ENCODE results near the gene TECTB. TPM values are rescaled to one million over a fixed set of nuclear protein-coding genes. Genes with fewer than 3 reads are reported as not detected.
A peak's percentile ranks its signal among the peaks of the same experiment; 100 is the strongest.

TECTB gene
- total RNA-seq, 1 experiment from 2014 or later, result 0.07 TPM

- H3K9me2 ChIP-seq (ENCODE audit: insufficient read depth), result no peaks in the 10 kb centered on the region
- no peaks in the 10 kb centered on the region for H4K20me1 ChIP-seq (ENCODE audit: insufficient read depth)
- POLR2A ChIA-PET, result interaction anchor here (1.0 to 4.1 kb wide), 3 partner anchors 39 to 52 kb away, joined by 3 to 16 read pairs (median 14); partner anchors contain the start of gene ACSL5
- TF ChIP-seq ZFX (IDR thresholded peaks at IDR 0.05) (no peak), MAX (IDR thresholded peaks at IDR 0.05) (no peak), SRF (IDR thresholded peaks at IDR 0.05; ENCODE audit: low read depth) (no peak), POLR2AphosphoS5 (IDR thresholded peaks at IDR 0.05; ENCODE audit: low read depth, low read length) (no peak), TCF7L2 (IDR thresholded peaks at IDR 0.05; ENCODE audit: borderline replicate concordance, extremely low read depth, insufficient read depth, insufficient read length) (no peak), EZH2 (IDR thresholded peaks at IDR 0.05) (no peak), ELF1 (IDR thresholded peaks at IDR 0.05; ENCODE audit: borderline replicate concordance, low read depth) (no peak), EGR1 (IDR thresholded peaks at IDR 0.05; ENCODE audit: low read depth) (no peak), POLR2A (IDR thresholded peaks at IDR 0.05; ENCODE audit: borderline replicate concordance, extremely low read depth, insufficient read depth, insufficient read length) (no peak), ZBTB33 (IDR thresholded peaks at IDR 0.05; ENCODE audit: extremely low read depth, insufficient replicate concordance, low read length) (no peak), CEBPB (IDR thresholded peaks at IDR 0.05; ENCODE audit: low read depth) (no peak), FOSL1 (IDR thresholded peaks at IDR 0.05; ENCODE audit: low read depth) (no peak), RAD21 (IDR thresholded peaks at IDR 0.05; ENCODE audit: low read depth) (no peak), SP1 (IDR thresholded peaks at IDR 0.05; ENCODE audit: low read depth) (no peak), JUND (IDR thresholded peaks at IDR 0.05) (no peak), ZNF274 (IDR thresholded peaks at IDR 0.05; ENCODE audit: low read depth, low read length) (no peak), REST (IDR thresholded peaks at IDR 0.05; ENCODE audit: low read depth) (no peak), SIN3A (IDR thresholded peaks at IDR 0.05; ENCODE audit: low read depth) (no peak), YY1 (IDR thresholded peaks at IDR 0.05; ENCODE audit: extremely low read depth, insufficient replicate concordance, low read depth, low read length) (no peak)
- TF ChIP-seq, protein P1, sequence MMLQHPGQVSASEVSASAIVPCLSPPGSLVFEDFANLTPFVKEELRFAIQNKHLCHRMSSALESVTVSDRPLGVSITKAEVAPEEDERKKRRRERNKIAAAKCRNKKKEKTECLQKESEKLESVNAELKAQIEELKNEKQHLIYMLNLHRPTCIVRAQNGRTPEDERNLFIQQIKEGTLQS (IDR thresholded peaks at IDR 0.05), result no peak
- H3K79me2 ChIP-seq (ENCODE audit: insufficient read depth, low read length), result no peaks in the 10 kb centered on the region
- RAD21 ChIA-PET (ENCODE audit: low non-redundant PET in 1 of 2, low total read pairs in 2 of 2, uncharacterized antibody in 2 of 2, unreplicated experiment in 2 of 2), result interaction anchor here in 1 of 2 experiments (0.5 to 1.3 kb wide), 2 partner anchors 39 to 155 kb away, joined by 3 read pairs; partner anchors contain the start of gene ACSL5
- H3K27me3 ChIP-seq (ENCODE audit: insufficient read depth, low read length), result no peaks in the 10 kb centered on the region
- CTCF ChIA-PET, result interaction anchor here (1.0 to 4.4 kb wide), 2 partner anchors 27 to 99 kb away, joined by 3 to 26 read pairs; no protein-coding TSS in a partner anchor
- H3K36me3 ChIP-seq (ENCODE audit: control insufficient read depth in 1 of 2, insufficient read depth in 2 of 2, low read length in 2 of 2), result no peaks in the 10 kb centered on the region
- peaks cover 64 to 92% of the 10 kb centered on the region in 2 experiments for H3K4me1 ChIP-seq (ENCODE audit: control insufficient read depth in 1 of 2, insufficient read depth in 2 of 2, low read length in 2 of 2)
- ATAC-seq, result no peak
- H3K27ac ChIP-seq (ENCODE audit: low read depth, low read length), result peak overlapping the region; percentile 30; the same call in 1 of the 2 replicates
- peak overlapping the region; percentile 48 for H3K9ac ChIP-seq (ENCODE audit: low read length)
- peak overlapping the region; percentile 32 for H2AFZ ChIP-seq (ENCODE audit: low read depth, low read length, poor library complexity, severe bottlenecking)
- BruUV-seq (replicated peaks), result no TSS peak
- no peaks in the 10 kb centered on the region for H3K9me3 ChIP-seq (ENCODE audit: control insufficient read depth in 1 of 2, insufficient read depth in 1 of 2, low read depth in 1 of 2, low read length in 2 of 2)
- intact Hi-C loops (cut with micrococcal nuclease), result no loop called here
- H3K4me3 ChIP-seq (replicated peaks in 1 of 2; ENCODE audit: low read depth in 1 of 2, low read length in 2 of 2), result no peak overlapping the region
- DNase-seq (ENCODE audit: low read depth, low spot score), result no peak
- peak overlapping the region; percentile 67 for H3K4me2 ChIP-seq (ENCODE audit: low read length)
Measured at GRCh38 chr10:112335111-112335867, 52.1 kb downstream of the TECTB start.

Measured in HCT116 (cell line).